HFF-Myc (cell line): ENCODE data around the gene MYPN.
A peak's percentile ranks its signal among the peaks of the same experiment; 100 is the strongest.

Experiments used
- DNase-seq: peaks from one replicate; pipeline ENCODE4 v3.0.0-alpha.2; 2011; ENCODE audit warnings: low read depth; ENCODE audit errors: extremely low read depth
- H3K4me3 ChIP-seq: replicated peaks from 2 replicates; pipeline ENCODE4 v1.5.1; 2011; ENCODE audit warnings: low read depth, mild to moderate bottlenecking, control low read depth, low read length
- TF ChIP-seq, protein P1 (sequence below): IDR thresholded peaks from 2 replicates; pipeline ENCODE4 v1.5.1; 2012; ENCODE audit warnings: mild to moderate bottlenecking, low read depth, low read length, control low read depth; ENCODE audit errors: missing control alignments

Gene MYPN

DNA sequence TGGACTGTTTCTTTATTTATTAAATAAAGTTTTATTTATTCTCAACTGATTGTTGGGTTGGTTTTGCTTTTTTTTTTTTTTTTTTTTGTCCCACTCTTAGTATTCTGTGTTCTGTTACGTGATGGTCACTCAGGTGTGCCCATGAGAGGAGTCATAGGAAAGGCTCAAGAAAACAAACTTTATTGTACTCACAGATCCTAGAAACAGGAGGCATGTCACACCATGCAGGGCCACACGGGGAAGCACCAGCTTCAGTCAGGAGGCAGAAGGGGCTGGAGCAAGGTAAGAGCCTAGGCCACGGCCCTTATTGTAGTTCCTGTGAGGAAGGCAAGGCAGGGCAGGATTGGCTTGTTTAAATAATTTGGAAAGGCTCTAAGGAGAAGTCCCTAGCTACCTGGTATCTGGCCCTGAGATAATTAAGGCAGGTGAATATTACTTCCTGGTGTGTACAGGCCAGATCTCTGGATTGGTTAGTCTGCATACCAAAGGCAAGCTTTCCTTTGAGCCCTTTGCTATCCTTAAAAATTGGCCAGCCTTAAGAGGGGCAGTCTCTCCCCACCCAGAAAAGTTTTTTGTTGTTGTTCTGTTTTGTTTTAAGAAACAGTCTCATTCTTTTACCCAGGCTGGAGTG is 114.4 kb downstream of the MYPN start:
- TF ChIP-seq, protein P1, sequence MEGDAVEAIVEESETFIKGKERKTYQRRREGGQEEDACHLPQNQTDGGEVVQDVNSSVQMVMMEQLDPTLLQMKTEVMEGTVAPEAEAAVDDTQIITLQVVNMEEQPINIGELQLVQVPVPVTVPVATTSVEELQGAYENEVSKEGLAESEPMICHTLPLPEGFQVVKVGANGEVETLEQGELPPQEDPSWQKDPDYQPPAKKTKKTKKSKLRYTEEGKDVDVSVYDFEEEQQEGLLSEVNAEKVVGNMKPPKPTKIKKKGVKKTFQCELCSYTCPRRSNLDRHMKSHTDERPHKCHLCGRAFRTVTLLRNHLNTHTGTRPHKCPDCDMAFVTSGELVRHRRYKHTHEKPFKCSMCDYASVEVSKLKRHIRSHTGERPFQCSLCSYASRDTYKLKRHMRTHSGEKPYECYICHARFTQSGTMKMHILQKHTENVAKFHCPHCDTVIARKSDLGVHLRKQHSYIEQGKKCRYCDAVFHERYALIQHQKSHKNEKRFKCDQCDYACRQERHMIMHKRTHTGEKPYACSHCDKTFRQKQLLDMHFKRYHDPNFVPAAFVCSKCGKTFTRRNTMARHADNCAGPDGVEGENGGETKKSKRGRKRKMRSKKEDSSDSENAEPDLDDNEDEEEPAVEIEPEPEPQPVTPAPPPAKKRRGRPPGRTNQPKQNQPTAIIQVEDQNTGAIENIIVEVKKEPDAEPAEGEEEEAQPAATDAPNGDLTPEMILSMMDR: no peak
- H3K4me3 ChIP-seq: no peak overlapping the region
- no peak for DNase-seq

DNA sequence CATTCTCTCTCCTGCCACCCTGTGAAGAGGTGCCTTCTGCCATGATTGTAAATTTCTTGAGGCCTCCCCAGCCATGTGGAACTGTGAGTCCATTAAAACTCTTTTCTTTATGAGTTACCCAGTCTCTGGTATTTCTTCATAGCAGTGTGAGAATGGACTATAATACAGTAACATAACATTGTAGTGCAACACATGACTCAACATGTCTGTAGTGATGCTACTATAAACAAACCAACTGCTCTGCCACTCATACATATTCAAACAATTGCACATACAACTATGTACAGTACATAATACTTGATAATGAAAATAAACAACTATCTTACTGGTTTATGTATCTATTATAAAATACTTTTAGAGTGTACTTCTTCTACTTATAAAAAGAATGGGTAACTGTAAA is 115.5 kb downstream of the MYPN start:
- no peak for DNase-seq
- no peak overlapping the region for H3K4me3 ChIP-seq
- TF ChIP-seq, protein P1: no peak

DNA sequence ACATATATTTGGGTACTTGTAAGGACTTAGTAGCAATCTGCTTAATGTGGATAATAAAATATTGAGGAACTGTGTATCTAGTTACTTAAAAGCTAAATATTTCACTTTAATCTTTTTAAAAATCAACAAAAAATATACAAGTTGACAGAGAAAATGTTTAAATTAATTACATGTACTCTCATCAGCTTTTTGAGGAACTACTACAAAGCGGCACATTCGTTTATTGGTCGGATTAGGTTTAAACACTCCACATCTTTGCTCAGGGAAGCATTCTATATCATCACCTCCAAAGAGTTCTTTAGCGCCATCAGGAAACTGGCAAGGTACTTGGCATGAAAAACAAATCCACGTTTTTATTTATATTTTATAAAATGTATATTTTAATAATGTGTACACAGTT is 121.0 kb downstream of the MYPN start:
- DNase-seq: no peak
- TF ChIP-seq, protein P1: no peak
- H3K4me3 ChIP-seq: no peak overlapping the region

DNA sequence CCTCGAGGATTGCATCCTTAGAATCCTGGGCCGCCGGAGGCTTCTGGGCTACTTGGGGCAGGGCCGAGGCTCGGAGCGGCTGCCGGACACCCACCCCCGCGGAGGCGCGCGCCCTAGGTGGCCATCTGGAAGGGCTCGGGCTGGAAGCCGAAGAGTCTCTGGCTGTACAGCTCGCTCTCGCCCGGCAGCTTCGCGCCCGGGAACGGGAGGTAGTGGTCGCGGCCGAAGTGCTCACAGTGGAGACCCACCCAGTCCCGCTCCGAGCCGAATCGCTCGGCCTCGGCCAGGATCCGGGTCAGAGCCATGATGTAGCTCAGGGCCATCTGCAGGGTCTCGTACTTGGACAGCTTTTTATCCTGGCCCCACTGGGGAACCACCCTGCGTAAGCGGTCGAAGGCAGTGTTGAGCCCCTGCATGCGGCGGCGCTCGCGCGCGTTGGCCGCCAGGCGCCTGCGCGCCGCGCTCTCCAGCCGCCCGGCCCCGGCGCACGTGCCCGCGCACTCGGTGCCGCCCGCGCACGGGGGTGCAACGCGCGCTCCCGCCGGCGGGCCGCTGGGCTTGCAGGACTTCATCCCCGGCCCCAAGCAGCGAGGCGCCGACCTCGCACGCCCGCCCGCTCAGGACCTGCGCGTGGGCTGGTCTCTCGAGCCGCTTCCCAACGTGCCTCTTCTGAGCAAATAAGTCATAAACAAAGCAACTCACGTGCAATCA is 122.0 kb downstream of the MYPN start:
- H3K4me3 ChIP-seq: peak overlapping the region; percentile 53
- peak; percentile 21 for DNase-seq

DNA sequence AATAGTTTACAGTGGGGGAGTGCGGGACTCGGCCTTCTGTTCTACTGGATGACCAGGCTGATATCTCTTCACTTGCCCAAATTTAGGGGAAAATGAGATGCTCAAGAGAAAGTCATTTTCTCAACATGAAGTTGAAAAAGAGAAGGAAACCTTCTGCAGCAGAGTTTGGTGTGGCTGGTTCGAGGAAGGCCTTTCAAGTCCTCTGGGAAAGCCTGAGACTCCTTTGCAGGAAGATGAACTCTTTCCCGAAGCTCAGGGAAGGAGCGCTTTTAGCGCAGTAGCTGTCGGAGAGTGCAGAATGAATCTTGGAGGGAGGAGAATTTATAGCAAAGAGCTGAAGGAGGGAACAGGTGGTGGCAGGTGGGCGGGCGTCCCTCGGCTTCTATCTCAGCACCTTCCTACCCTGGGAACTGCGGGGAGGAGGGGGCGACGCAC is 122.5 kb downstream of the MYPN start, which contains the start of gene ATOH7:
TSS of gene ATOH7 (minus strand) at position 297 of the 435 bp plus-strand sequence. CDS start 436 bp downstream, outside the sequence.
- peak within 1 kb of the TSS; percentile 53 for H3K4me3 ChIP-seq
- TF ChIP-seq, protein P1: no peak
- no peak for DNase-seq

More for the DNA sequence above, 122.0 kb downstream of the MYPN start:
- TF ChIP-seq, protein P1: no peak

DNA sequence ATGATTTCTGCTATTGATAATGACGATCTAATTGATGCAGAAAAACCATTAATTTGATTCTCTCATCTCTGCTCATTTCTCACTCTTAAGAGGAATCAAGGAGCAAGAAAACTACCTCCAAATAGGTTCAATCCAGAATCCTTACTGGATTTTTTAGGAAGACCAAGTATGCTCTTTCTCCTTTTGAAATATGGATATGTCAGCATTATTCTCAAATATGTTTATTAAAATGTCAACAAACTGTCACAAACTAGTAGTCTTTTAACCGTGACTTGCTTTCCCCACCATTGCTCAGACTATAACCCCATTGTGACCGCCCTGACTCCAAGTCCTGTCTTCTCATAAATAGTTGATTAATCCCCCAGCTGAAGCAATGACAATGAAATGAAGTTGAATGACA is 123.8 kb downstream of the MYPN start:
- TF ChIP-seq, protein P1: no peak
- no peak for DNase-seq
- H3K4me3 ChIP-seq: no peak overlapping the region
